ENCODE measurements around the gene KDM1A. TPM values are rescaled to one million over a fixed set of nuclear protein-coding genes. Genes with fewer than 3 reads are reported as not detected.

KDM1A gene
- total and polyA plus RNA-seq, 2 of the 13 experiments (the other 11 are each of a cell fraction or from before 2014, with no cell fraction given): 81.3 to 173 TPM

DNA sequence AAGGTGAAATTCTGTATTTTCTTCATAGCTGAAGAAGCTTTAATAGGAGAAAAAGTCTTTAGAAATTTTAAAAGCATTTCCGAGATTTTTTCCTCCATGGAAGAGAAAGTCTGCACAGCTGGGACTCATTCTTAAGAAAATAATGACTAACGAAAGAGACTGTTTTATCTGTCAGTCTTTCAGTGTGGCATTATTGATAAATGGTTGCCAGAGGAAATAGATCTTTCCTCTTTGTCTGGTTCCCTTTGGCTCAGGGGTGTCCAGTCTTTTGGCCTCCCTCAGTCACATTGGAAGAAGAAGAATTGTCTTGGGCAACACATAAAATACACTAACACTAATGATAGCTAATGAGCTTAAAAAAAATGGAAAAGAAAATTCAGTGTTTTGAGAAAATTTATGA is 49.9 kb downstream of the KDM1A start:
- H3K9ac ChIP-seq (ENCODE audit: insufficient read depth, low read depth, low read length): no peak overlapping the region
- intact Hi-C loops (cut with micrococcal nuclease; ENCODE audit: unreplicated experiment): no loop called here
- TF ChIP-seq ZNF143 (CRISPR knock-in tag; IDR thresholded peaks at IDR 0.05): no peak
- BruUV-seq (replicated peaks): no TSS peak
- no peak overlapping the region for H3K4me3 ChIP-seq (replicated peaks in 1 of 3; ENCODE audit: insufficient read depth in 1 of 3, low read depth in 2 of 3, low read length in 3 of 3)
- H3K4me1 ChIP-seq (ENCODE audit: insufficient read depth, low read length): no peaks in the 10 kb centered on the region
- POLR2A ChIA-PET: no interaction called here
- DNase-seq (ENCODE audit: low spot score) (no peak), ATAC-seq (no peak), FAIRE-seq (no peak)
- in situ Hi-C loops (cut with HindIII; ENCODE audit: extremely low pct_ligation_motif_present, low pct_unique_long_range_greater_than_20kb): no loop called here
- no peak overlapping the region for H3K27ac ChIP-seq (ENCODE audit: extremely low read length, insufficient read depth, low read length)
- H3K4me2 ChIP-seq (ENCODE audit: low read depth, low read length): no peak overlapping the region
- H2AFZ ChIP-seq (ENCODE audit: low read length): no peak overlapping the region
- no peaks in the 10 kb centered on the region for H3K9me3 ChIP-seq (ENCODE audit: low read length)
- WGBS (ENCODE audit: low lambda C conversion rate): 93% methylated on average over 2 of the region's 2 CpGs
- no peaks in the 10 kb centered on the region for H3K79me2 ChIP-seq (ENCODE audit: insufficient read depth, low read length)
- H3K27me3 ChIP-seq (ENCODE audit: control insufficient read depth in 1 of 2, insufficient read depth in 2 of 2, low read length in 2 of 2): no peaks in the 10 kb centered on the region
- peaks cover 16 to 94% of the 10 kb centered on the region in 2 experiments for H3K36me3 ChIP-seq (replicated peaks in 1 of 2; ENCODE audit: control insufficient read depth in 1 of 2, insufficient read depth in 2 of 2, low read length in 2 of 2)
- no peaks in the 10 kb centered on the region for H4K20me1 ChIP-seq (ENCODE audit: insufficient read depth, low read length)
- CTCF ChIA-PET (ENCODE audit: low intra/inter-chr PET ratio, low total read pairs): no interaction called here

DNA sequence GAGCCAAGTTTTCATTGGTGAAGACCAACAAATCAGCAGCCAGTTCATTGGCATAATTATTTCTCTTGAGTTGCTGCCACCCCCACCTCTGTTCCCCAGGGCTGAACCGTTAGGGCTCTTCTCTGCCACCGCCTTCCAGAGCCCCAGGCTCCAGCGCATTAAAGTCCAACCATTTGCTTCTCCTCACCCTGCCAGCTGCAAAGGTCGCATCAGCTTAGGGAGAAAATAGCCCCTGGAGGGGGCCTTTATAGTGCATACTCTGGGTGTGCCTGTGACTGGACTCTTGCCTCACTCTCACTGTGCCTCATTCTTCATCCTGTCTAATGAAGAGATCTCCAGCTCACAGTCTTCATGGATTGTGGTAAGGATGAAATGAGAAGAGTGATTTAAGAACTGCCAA is 50.4 kb downstream of the KDM1A start:
- Histone ChIP-seq H3K36me3 (replicated peaks in 1 of 2; ENCODE audit: control insufficient read depth in 1 of 2, insufficient read depth in 2 of 2, low read length in 2 of 2) (peaks cover 16 to 89% of the 10 kb centered on the region in 2 experiments), H3K27ac (ENCODE audit: extremely low read length, insufficient read depth, low read length) (no peak overlapping the region), H4K20me1 (ENCODE audit: insufficient read depth, low read length) (no peaks in the 10 kb centered on the region), H3K4me2 (ENCODE audit: low read depth, low read length) (no peak overlapping the region), H3K9ac (ENCODE audit: insufficient read depth, low read depth, low read length) (no peak overlapping the region), H3K4me1 (ENCODE audit: insufficient read depth, low read length) (no peaks in the 10 kb centered on the region), H3K4me3 (replicated peaks in 1 of 3; ENCODE audit: insufficient read depth in 1 of 3, low read depth in 2 of 3, low read length in 3 of 3) (no peak overlapping the region), H3K79me2 (ENCODE audit: insufficient read depth, low read length) (no peaks in the 10 kb centered on the region), H2AFZ (ENCODE audit: low read length) (no peak overlapping the region), H3K9me3 (ENCODE audit: low read length) (no peaks in the 10 kb centered on the region), H3K27me3 (ENCODE audit: control insufficient read depth in 1 of 2, insufficient read depth in 2 of 2, low read length in 2 of 2) (no peaks in the 10 kb centered on the region)
- FAIRE-seq (no peak), ATAC-seq (no peak; the same call in 2 of the 3 replicates), DNase-seq (ENCODE audit: low spot score) (no peak)
- POLR2A ChIA-PET: no interaction called here
- 96% methylated on average over 4 of the region's 4 CpGs for WGBS (ENCODE audit: low lambda C conversion rate)
- CTCF ChIA-PET (ENCODE audit: low intra/inter-chr PET ratio, low total read pairs): no interaction called here
- in situ Hi-C loops (cut with HindIII; ENCODE audit: extremely low pct_ligation_motif_present, low pct_unique_long_range_greater_than_20kb): no loop called here
- no TSS peak for BruUV-seq (replicated peaks)
- intact Hi-C loops (cut with micrococcal nuclease; ENCODE audit: unreplicated experiment): no loop called here
- no peak for TF ChIP-seq PITX1 (CRISPR knock-in tag; IDR thresholded peaks at IDR 0.05)
- no peak for TF ChIP-seq HMG20B (CRISPR knock-in tag; conservative IDR thresholded peaks at IDR 0.05)
- no peak for TF ChIP-seq KLF16 (CRISPR knock-in tag; IDR thresholded peaks at IDR 0.05)
- TF ChIP-seq, protein P1, sequence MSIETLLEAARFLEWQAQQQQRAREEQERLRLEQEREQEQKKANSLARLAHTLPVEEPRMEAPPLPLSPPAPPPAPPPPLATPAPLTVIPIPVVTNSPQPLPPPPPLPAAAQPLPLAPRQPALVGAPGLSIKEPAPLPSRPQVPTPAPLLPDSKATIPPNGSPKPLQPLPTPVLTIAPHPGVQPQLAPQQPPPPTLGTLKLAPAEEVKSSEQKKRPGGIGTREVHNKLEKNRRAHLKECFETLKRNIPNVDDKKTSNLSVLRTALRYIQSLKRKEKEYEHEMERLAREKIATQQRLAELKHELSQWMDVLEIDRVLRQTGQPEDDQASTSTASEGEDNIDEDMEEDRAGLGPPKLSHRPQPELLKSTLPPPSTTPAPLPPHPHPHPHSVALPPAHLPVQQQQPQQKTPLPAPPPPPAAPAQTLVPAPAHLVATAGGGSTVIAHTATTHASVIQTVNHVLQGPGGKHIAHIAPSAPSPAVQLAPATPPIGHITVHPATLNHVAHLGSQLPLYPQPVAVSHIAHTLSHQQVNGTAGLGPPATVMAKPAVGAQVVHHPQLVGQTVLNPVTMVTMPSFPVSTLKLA (IDR thresholded peaks at IDR 0.05): no peak
- TF ChIP-seq HIVEP1 (CRISPR knock-in tag; IDR thresholded peaks at IDR 0.05): no peak
- TF ChIP-seq ZNF383 (CRISPR knock-in tag; IDR thresholded peaks at IDR 0.05; ENCODE audit: borderline replicate concordance): no peak
- no peak for TF ChIP-seq ZFP37 (CRISPR knock-in tag; IDR thresholded peaks at IDR 0.05; ENCODE audit: borderline replicate concordance)
- TF ChIP-seq, protein P2, sequence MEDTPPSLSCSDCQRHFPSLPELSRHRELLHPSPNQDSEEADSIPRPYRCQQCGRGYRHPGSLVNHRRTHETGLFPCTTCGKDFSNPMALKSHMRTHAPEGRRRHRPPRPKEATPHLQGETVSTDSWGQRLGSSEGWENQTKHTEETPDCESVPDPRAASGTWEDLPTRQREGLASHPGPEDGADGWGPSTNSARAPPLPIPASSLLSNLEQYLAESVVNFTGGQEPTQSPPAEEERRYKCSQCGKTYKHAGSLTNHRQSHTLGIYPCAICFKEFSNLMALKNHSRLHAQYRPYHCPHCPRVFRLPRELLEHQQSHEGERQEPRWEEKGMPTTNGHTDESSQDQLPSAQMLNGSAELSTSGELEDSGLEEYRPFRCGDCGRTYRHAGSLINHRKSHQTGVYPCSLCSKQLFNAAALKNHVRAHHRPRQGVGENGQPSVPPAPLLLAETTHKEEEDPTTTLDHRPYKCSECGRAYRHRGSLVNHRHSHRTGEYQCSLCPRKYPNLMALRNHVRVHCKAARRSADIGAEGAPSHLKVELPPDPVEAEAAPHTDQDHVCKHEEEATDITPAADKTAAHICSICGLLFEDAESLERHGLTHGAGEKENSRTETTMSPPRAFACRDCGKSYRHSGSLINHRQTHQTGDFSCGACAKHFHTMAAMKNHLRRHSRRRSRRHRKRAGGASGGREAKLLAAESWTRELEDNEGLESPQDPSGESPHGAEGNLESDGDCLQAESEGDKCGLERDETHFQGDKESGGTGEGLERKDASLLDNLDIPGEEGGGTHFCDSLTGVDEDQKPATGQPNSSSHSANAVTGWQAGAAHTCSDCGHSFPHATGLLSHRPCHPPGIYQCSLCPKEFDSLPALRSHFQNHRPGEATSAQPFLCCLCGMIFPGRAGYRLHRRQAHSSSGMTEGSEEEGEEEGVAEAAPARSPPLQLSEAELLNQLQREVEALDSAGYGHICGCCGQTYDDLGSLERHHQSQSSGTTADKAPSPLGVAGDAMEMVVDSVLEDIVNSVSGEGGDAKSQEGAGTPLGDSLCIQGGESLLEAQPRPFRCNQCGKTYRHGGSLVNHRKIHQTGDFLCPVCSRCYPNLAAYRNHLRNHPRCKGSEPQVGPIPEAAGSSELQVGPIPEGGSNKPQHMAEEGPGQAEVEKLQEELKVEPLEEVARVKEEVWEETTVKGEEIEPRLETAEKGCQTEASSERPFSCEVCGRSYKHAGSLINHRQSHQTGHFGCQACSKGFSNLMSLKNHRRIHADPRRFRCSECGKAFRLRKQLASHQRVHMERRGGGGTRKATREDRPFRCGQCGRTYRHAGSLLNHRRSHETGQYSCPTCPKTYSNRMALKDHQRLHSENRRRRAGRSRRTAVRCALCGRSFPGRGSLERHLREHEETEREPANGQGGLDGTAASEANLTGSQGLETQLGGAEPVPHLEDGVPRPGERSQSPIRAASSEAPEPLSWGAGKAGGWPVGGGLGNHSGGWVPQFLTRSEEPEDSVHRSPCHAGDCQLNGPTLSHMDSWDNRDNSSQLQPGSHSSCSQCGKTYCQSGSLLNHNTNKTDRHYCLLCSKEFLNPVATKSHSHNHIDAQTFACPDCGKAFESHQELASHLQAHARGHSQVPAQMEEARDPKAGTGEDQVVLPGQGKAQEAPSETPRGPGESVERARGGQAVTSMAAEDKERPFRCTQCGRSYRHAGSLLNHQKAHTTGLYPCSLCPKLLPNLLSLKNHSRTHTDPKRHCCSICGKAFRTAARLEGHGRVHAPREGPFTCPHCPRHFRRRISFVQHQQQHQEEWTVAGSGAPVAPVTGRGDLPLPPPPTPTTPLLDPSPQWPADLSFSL (CRISPR knock-in tag; IDR thresholded peaks at IDR 0.05): no peak
- TF ChIP-seq NFATC3 (CRISPR knock-in tag; IDR thresholded peaks at IDR 0.05): no peak
- no peak for TF ChIP-seq RFX5 (IDR thresholded peaks at IDR 0.05; ENCODE audit: low read depth, low read length)
- TF ChIP-seq SP1 (IDR thresholded peaks at IDR 0.05): no peak
- no peak for TF ChIP-seq SP1 (CRISPR knock-in tag; IDR thresholded peaks at IDR 0.05)

Measured in HepG2 (cell line).